DOHH2 (cell line): Measurements from ENCODE around the gene SAMD4A.

Source experiments
- CTCF ChIP-seq: fragments of 200-600 bp; sonication (generic); IDR thresholded peaks from one replicate; pipeline ENCODE4 v1.5.1; 2014; ENCODE audit warnings: antibody characterized with exemption, mild to moderate bottlenecking, low read depth, low read length; ENCODE audit not compliant: poor library complexity, severe bottlenecking
- EZH2phosphoT487 ChIP-seq: fragments of 200-600 bp; sonication (generic); IDR thresholded peaks from 2 replicates; pipeline ENCODE4 v1.6.1; 2017; ENCODE audit warnings: borderline replicate concordance, mild to moderate bottlenecking, antibody characterized with exemption, low read length, moderate library complexity, mixed read lengths

DNA sequence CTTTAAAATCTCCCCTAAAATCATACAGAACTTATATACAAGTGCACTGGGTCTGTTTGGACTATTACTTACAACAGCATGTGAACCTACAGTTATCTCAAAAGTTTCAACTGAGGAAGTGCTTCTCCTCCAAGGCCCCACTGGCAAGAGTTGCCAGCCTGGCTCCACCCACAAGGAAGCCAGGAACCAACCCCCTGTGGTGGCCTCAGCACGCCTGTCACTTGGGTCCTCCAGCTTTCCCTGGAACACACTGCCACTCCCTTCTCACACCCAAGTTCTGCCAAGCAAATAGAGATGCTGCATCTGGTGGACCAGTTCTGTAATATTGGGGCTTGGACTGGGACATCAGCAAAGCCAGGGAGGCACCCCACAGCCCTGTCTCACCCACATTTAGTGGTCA is 220.3 kb downstream of the SAMD4A start:
- no peak for TF ChIP-seq CTCF
- TF ChIP-seq EZH2phosphoT487: no peak
